Loucy (cell line): ENCODE results near the gene PRDM10.

Source experiments
- H2AFZ ChIP-seq: fragments of 200-600 bp; sonication (generic); 2 replicates; pipeline ENCODE4 v1.6.0; 2016; ENCODE audit warnings: antibody characterized with exemption, mild to moderate bottlenecking, low read length, moderate library complexity
- H3F3A ChIP-seq: fragments of 200-600 bp; 2 replicates; pipeline ENCODE4 v1.6.0; 2016; ENCODE audit warnings: antibody characterized with exemption, low read depth, mild to moderate bottlenecking
- H3K27me3 ChIP-seq: fragments of 200-600 bp; sonication (generic); 2 replicates; pipeline ENCODE4 v1.6.1; 2014; ENCODE audit warnings: low read length, mild to moderate bottlenecking; ENCODE audit not compliant: insufficient read depth, poor library complexity, severe bottlenecking
- H3K36me3 ChIP-seq: fragments of 200-600 bp; sonication (generic); 2 replicates; pipeline ENCODE4 v1.6.1; 2016; ENCODE audit warnings: low read length; ENCODE audit not compliant: insufficient read depth
- H3K4me1 ChIP-seq: fragments of 200-600 bp; sonication (generic); 2 replicates; pipeline ENCODE4 v1.5.1; 2014; ENCODE audit warnings: low read length, mild to moderate bottlenecking; ENCODE audit not compliant: insufficient read depth, poor library complexity, severe bottlenecking
- H3K4me2 ChIP-seq: fragments of 200-600 bp; sonication (generic); 2 replicates; pipeline ENCODE4 v1.6.0; 2014; ENCODE audit warnings: antibody characterized with exemption, low read length, low read depth, mild to moderate bottlenecking; ENCODE audit not compliant: poor library complexity, severe bottlenecking
- H3K4me3 ChIP-seq: fragments of 200-600 bp; sonication (generic); 2 replicates; pipeline ENCODE4 v1.5.1; 2014; ENCODE audit warnings: low read length, mild to moderate bottlenecking, mixed read lengths; ENCODE audit not compliant: poor library complexity, severe bottlenecking
- H3K79me2 ChIP-seq: fragments of 200-600 bp; sonication (generic); 2 replicates; pipeline ENCODE4 v1.6.1; 2014; ENCODE audit warnings: low read length; ENCODE audit not compliant: insufficient read depth
- H3K9ac ChIP-seq: fragments of 200-600 bp; sonication (generic); 2 replicates; pipeline ENCODE4 v1.6.0; 2014; ENCODE audit warnings: mild to moderate bottlenecking, low read depth, low read length, moderate library complexity; ENCODE audit not compliant: poor library complexity, severe bottlenecking
- H3K9me2 ChIP-seq: fragments of 200-600 bp; sonication (generic); replicated peaks from 2 replicates; pipeline ENCODE4 v1.6.1; 2016; ENCODE audit warnings: low read depth, low read length, mixed read lengths
- H3K9me3 ChIP-seq: fragments of 200-600 bp; sonication (generic); 2 replicates; pipeline ENCODE4 v1.6.1; 2014; ENCODE audit warnings: mild to moderate bottlenecking, antibody characterized with exemption, low read length, low read depth; ENCODE audit not compliant: insufficient read depth
- H4K20me1 ChIP-seq: fragments of 200-600 bp; sonication (generic); 2 replicates; pipeline ENCODE4 v1.6.0; 2014; ENCODE audit warnings: antibody characterized with exemption, low read length, mild to moderate bottlenecking; ENCODE audit not compliant: insufficient read depth, poor library complexity, severe bottlenecking
- EZH2phosphoT487 ChIP-seq: fragments of 200-600 bp; IDR thresholded peaks from 2 replicates; pipeline ENCODE4 v1.6.1; 2018; ENCODE audit warnings: antibody characterized with exemption, mild to moderate bottlenecking, moderate library complexity, borderline replicate concordance
- TF ChIP-seq, protein P1 (sequence below): fragments of 200-600 bp; sonication (generic); conservative IDR thresholded peaks from 2 replicates; pipeline ENCODE4 v1.5.1; 2014; ENCODE audit warnings: mild to moderate bottlenecking, antibody characterized with exemption, low read length

PRDM10 gene

DNA sequence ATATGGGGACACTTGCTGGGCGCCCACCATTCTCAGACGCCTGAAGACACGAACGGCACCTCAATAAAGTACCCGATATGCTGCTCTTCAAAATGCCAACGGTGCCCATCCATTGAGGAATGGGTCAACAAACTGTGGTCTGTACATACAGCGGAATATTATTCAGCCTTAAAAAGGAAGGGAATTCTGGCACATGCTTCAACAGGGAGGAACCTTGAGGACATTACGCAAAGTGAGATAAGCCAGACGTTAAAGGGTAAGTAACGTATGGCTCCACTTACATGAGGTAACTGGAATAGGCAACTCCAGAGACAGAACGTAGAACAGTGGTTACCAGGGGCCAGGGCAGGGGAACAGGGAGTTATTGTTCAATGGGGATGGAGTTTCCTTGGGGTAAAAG is 28.0 kb downstream of the PRDM10 start:
- Histone ChIP-seq H3K4me1 (no peaks in the 10 kb centered on the region), H3K4me2 (no peak overlapping the region), H3K36me3 (no peaks in the 10 kb centered on the region), H4K20me1 (no peaks in the 10 kb centered on the region), H3K9me3 (no peaks in the 10 kb centered on the region), H3K4me3 (no peak overlapping the region), H3K79me2 (no peaks in the 10 kb centered on the region), H2AFZ (no peak overlapping the region), H3K9ac (no peak overlapping the region), H3K27me3 (no peaks in the 10 kb centered on the region), H3K9me2 (no peaks in the 10 kb centered on the region), H3F3A (no peaks in the 10 kb centered on the region)
- TF ChIP-seq, protein P1, sequence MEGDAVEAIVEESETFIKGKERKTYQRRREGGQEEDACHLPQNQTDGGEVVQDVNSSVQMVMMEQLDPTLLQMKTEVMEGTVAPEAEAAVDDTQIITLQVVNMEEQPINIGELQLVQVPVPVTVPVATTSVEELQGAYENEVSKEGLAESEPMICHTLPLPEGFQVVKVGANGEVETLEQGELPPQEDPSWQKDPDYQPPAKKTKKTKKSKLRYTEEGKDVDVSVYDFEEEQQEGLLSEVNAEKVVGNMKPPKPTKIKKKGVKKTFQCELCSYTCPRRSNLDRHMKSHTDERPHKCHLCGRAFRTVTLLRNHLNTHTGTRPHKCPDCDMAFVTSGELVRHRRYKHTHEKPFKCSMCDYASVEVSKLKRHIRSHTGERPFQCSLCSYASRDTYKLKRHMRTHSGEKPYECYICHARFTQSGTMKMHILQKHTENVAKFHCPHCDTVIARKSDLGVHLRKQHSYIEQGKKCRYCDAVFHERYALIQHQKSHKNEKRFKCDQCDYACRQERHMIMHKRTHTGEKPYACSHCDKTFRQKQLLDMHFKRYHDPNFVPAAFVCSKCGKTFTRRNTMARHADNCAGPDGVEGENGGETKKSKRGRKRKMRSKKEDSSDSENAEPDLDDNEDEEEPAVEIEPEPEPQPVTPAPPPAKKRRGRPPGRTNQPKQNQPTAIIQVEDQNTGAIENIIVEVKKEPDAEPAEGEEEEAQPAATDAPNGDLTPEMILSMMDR = no peak
- no peak for TF ChIP-seq EZH2phosphoT487

DNA sequence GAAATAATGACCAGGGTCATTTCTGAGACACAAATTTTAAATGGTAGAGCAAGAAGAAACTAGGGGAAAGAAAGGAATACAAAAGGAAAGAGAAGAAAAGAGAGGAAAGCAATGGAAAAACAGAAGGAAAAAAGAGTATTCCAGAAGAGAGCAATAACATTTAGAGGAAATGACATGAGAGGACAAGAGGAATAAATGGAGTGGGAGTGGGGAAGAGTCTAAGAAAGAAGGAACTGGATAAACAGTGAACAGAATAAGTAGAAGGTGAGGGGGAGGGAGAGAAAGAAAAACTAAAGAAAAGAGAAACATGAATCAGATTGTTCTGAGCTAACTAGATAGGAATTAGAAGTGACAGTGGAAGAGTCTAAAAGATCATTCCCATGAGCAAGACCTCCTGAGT is 28.4 kb downstream of the PRDM10 start:
- Histone ChIP-seq H2AFZ (no peak overlapping the region), H4K20me1 (no peaks in the 10 kb centered on the region), H3K9me2 (no peaks in the 10 kb centered on the region), H3K9me3 (no peaks in the 10 kb centered on the region), H3K27me3 (no peaks in the 10 kb centered on the region), H3K36me3 (no peaks in the 10 kb centered on the region), H3K4me3 (no peak overlapping the region), H3K4me1 (no peaks in the 10 kb centered on the region), H3K9ac (no peak overlapping the region), H3K79me2 (no peaks in the 10 kb centered on the region), H3F3A (no peaks in the 10 kb centered on the region), H3K4me2 (no peak overlapping the region)
- no peak for TF ChIP-seq EZH2phosphoT487
- TF ChIP-seq, protein P1 = no peak

DNA sequence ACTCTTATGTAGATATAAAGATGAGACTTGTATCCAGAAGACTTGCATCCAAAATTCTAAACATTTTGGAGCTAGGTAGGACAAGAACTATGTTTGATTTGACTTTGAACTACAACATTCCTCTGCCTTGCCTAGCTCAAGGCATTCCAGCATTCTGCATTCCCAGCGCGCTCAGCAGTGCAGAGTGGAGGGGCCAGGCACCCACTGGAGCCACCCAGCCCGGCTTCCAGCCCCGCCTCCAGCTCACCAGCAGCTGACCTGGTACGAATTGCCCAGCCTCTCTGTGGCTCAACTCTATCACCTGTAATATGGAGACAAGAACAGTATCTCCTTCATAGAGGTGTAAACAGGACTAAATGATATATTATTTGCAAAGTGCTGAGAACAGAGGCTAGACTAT is 28.8 kb downstream of the PRDM10 start:
- H3K4me2 ChIP-seq = no peak overlapping the region
- no peak overlapping the region for H3K9ac ChIP-seq
- H4K20me1 ChIP-seq = no peaks in the 10 kb centered on the region
- no peak overlapping the region for H2AFZ ChIP-seq
- H3K4me3 ChIP-seq = no peak overlapping the region
- H3K9me2 ChIP-seq = no peaks in the 10 kb centered on the region
- no peaks in the 10 kb centered on the region for H3K79me2 ChIP-seq
- TF ChIP-seq EZH2phosphoT487 = no peak
- TF ChIP-seq, protein P1 = no peak
- no peaks in the 10 kb centered on the region for H3K9me3 ChIP-seq
- no peaks in the 10 kb centered on the region for H3K4me1 ChIP-seq
- no peaks in the 10 kb centered on the region for H3F3A ChIP-seq
- no peaks in the 10 kb centered on the region for H3K27me3 ChIP-seq
- no peaks in the 10 kb centered on the region for H3K36me3 ChIP-seq
